Fibroblast of lung (primary cell): ENCODE results near the gene DOLPP1.

Source experiments
- EZH2 ChIP-seq: IDR thresholded peaks from 2 replicates; pipeline ENCODE4 v1.5.1; 2012; ENCODE audit warnings: low read length, control low read depth, mild to moderate bottlenecking; ENCODE audit errors: missing control alignments
- TF ChIP-seq, protein P1 (sequence below), 2 donors: IDR thresholded peaks in 1 of 2; conservative IDR thresholded peaks in 1 of 2; 1 replicate in 1 of 2; 2 replicates in 1 of 2; pipeline ENCODE4 v1.5.1; 2011 to 2012; ENCODE audit warnings: low read length in 2 of 2, control low read depth in 1 of 2, inconsistent platforms in 1 of 2, low read depth in 1 of 2, mild to moderate bottlenecking in 1 of 2

DNA sequence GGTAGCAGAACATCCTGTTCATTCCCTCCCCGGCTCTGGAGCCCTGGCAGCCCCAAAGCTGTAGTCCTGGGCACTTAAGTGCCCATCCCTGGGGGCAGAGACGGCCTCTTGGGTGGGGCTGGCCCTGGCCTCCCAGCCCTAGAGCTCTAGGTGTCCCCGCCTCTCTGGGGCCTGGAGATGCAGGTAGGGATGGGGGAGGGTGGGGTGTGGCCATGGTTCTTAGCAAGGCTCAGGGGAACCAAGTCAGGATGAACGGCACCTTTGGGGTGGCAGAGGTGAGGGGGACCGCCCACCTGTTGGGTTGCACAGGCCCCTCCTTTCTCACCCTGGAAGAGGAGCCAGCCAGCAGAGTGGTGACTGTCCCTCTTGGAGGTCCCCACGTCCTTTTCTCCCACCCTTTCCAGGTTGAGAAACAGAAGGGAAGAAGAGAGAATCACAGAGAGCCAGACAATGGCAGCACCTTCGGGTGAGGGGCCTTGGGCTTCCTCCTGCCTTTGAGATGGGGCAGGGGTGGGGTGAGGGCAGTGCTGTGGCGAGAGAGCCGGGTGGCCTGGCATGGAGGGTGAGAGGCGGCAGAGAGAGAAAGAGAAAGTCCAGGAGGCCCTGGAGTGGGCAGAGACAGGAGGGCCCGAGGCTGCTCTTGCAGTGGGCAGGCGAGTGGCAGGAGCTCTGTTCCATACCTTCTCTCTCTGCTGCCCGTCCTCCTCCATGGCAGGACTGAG, 27.3 kb downstream of the DOLPP1 start:
- TF ChIP-seq, protein P1, sequence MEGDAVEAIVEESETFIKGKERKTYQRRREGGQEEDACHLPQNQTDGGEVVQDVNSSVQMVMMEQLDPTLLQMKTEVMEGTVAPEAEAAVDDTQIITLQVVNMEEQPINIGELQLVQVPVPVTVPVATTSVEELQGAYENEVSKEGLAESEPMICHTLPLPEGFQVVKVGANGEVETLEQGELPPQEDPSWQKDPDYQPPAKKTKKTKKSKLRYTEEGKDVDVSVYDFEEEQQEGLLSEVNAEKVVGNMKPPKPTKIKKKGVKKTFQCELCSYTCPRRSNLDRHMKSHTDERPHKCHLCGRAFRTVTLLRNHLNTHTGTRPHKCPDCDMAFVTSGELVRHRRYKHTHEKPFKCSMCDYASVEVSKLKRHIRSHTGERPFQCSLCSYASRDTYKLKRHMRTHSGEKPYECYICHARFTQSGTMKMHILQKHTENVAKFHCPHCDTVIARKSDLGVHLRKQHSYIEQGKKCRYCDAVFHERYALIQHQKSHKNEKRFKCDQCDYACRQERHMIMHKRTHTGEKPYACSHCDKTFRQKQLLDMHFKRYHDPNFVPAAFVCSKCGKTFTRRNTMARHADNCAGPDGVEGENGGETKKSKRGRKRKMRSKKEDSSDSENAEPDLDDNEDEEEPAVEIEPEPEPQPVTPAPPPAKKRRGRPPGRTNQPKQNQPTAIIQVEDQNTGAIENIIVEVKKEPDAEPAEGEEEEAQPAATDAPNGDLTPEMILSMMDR (conservative IDR thresholded peaks at IDR 0.05 in 1 of 2, IDR thresholded peaks at IDR 0.05 in 1 of 2; ENCODE audit: low read depth in 1 of 2, low read length in 2 of 2) = no peak
- no peak for TF ChIP-seq EZH2
